NT2/D1 (cell line): ENCODE results near the gene RANBP10.

Experiments
- DNase-seq: peaks from one replicate; pipeline ENCODE4 v3.0.0-alpha.2; 2011; ENCODE audit warnings: low read depth, low spot score
- H3K27me3 ChIP-seq: 2 replicates; pipeline ENCODE4 v1.6.0; 2011; ENCODE audit warnings: mild to moderate bottlenecking; ENCODE audit not compliant: insufficient read length, insufficient read depth
- H3K36me3 ChIP-seq: 2 replicates; pipeline ENCODE4 v1.6.1; 2011; ENCODE audit warnings: mild to moderate bottlenecking, low read length, mixed read lengths; ENCODE audit not compliant: insufficient read depth, insufficient read length
- H3K4me1 ChIP-seq: 2 replicates; pipeline ENCODE4 v1.5.1; 2011; ENCODE audit not compliant: insufficient read depth, insufficient read length
- H3K4me3 ChIP-seq: 2 replicates; pipeline ENCODE4 v1.5.1; 2011; ENCODE audit warnings: low read depth; ENCODE audit not compliant: insufficient read length
- H3K9ac ChIP-seq: 2 replicates; pipeline ENCODE4 v1.6.0; 2011; ENCODE audit warnings: low read depth; ENCODE audit not compliant: insufficient read length
- H3K9me3 ChIP-seq: 2 replicates; pipeline ENCODE4 v1.5.1; 2011; ENCODE audit warnings: mild to moderate bottlenecking, low read length; ENCODE audit not compliant: insufficient read depth
- SUZ12 ChIP-seq: IDR thresholded peaks from 2 replicates; pipeline ENCODE4 v1.6.1; 2011; ENCODE audit not compliant: insufficient read length, insufficient read depth; ENCODE audit errors: extremely low read depth
- YY1 ChIP-seq: IDR thresholded peaks from 2 replicates; pipeline ENCODE4 v1.6.1; 2011; ENCODE audit not compliant: insufficient read length, insufficient read depth
- ZNF274 ChIP-seq: IDR thresholded peaks from 2 replicates; pipeline ENCODE4 v1.6.1; 2011; ENCODE audit warnings: mild to moderate bottlenecking, low read depth, low read length

The RANBP10 gene

DNA sequence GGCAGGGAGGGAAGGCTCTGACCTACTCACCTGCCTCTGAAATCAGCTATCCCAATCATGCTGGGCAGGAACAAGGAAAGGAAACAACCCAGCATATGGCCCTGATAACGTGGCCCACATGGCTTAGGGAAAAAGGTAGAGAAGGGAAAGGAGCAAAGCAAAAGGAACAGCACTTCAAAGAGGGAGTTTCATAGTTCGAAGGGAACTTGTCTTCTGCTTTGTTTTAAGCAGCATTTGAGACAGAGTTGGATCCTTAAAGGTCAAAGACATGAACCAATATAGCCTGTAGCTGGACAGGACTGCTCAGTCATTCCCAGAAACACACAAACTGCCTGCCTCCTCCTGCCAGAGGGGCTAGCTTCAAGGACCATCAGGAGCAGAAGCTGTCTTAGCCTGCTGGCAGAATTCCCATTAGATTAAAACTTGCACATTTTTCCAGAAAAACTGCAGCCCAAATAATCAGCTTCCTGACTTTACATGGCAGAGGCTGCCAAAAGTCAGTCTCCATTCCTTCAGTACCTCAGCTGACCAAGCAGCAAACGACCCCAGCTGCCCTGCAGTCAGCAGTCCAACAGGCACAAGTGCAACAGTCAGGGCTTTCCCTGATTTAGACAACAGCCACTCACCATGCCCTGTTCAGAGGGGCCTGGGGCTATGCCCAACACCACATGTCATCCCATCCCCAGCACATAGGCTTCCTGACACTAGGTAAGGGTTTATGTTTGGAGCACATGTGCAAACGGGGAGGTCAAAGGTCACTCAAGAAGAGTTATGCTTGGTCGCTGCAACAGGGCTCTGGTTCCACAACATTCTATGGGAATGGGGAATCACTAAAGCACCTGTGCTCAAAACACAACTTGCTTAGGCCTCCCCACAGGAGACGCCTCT lies 32.5 kb downstream of the RANBP10 start:
- Histone ChIP-seq H3K9me3 (no peaks in the 10 kb centered on the region), H3K36me3 (peaks cover 26% of the 10 kb centered on the region), H3K27me3 (no peaks in the 10 kb centered on the region), H3K4me3 (no peak overlapping the region), H3K4me1 (peaks cover 3% of the 10 kb centered on the region), H3K9ac (no peak overlapping the region)
- no peak for TF ChIP-seq SUZ12
- TF ChIP-seq ZNF274, result no peak
- no peak for TF ChIP-seq YY1
- DNase-seq, result no peak

DNA sequence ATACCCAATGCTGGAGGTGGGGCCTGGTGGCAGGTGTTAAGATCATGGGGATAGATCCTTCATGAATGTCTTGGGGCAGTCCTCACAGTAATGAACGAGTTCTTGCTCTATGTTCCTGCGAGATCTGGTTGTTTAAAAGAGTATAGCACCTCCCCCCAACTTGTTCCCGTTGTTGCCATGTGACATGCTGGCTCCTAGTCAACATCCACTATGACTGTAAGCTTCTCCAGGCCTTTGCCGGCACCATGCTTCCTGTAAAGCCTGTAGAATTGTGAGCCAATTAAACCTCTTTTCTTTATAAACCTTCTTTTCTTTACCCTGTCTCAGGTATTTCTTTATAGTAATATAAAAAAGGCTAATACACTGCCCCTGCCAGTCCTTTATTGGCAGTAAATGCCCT lies 33.3 kb downstream of the RANBP10 start:
- Histone ChIP-seq H3K27me3 (no peaks in the 10 kb centered on the region), H3K4me3 (no peak overlapping the region), H3K9ac (no peak overlapping the region), H3K9me3 (no peaks in the 10 kb centered on the region), H3K36me3 (peaks cover 26% of the 10 kb centered on the region), H3K4me1 (peaks cover 3% of the 10 kb centered on the region)
- no peak for TF ChIP-seq SUZ12
- TF ChIP-seq ZNF274, result no peak
- no peak for TF ChIP-seq YY1
- no peak for DNase-seq

DNA sequence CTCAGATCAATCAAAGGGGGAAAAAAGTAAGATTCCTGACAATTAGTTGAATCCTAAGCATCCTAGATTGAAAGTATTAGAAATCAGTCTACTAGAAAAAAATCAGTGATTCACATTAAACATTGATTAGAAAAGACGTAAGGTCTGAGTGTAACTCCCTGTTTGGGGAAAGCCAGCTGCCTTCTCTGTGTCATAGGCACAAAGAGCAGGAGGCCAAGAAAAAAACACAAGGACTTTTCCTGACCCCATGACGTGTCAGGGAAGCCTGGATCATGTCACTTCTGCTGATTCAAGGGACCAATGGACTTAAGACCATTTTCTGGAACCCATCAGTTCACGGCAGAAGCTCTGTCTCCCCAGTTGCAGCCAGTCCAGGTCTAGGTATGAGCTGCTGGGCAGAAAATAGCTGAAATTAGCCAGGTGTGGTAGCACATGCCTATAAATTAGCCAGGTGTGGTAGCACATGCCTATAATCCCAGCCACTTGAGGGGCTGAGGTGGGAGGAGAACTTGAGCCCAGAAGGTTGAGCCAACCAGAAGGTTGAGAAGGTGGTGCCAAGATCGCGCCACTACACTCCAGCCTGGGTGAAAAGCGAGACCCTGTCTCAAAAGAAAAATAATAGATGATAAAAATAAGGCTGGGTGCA lies 35.9 kb downstream of the RANBP10 start:
- TF ChIP-seq YY1 (no peak), ZNF274 (no peak), SUZ12 (no peak)
- DNase-seq, result no peak
- peaks cover 3% of the 10 kb centered on the region for H3K4me1 ChIP-seq
- no peak overlapping the region for H3K4me3 ChIP-seq
- peaks cover 29% of the 10 kb centered on the region for H3K36me3 ChIP-seq
- H3K9ac ChIP-seq, result no peak overlapping the region
- no peaks in the 10 kb centered on the region for H3K9me3 ChIP-seq
- H3K27me3 ChIP-seq, result no peaks in the 10 kb centered on the region

DNA sequence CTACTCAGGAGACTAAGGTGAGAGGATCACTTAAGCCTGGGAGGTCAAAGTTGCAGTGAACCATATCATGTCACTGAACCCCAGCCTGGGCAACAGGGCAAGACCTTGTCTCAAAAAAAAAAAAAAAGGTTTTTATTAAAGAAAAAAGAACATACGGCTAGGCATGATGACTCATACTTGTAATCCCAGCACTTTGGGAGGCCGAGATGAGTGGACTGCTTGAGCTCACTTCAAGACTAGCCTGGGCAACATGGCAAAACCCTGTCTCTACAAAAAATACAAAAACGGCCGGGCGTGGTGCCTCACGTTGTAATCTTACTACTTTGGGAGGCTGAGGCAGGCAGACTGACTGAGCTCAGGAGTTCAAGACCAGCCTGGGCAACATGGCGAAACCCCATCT lies 38.4 kb downstream of the RANBP10 start:
- H3K27me3 ChIP-seq, result no peaks in the 10 kb centered on the region
- TF ChIP-seq SUZ12 (no peak), YY1 (no peak), ZNF274 (no peak)
- no peak for DNase-seq
- peaks cover 29% of the 10 kb centered on the region for H3K36me3 ChIP-seq
- no peaks in the 10 kb centered on the region for H3K9me3 ChIP-seq
- H3K4me1 ChIP-seq, result no peaks in the 10 kb centered on the region
- H3K9ac ChIP-seq, result no peak overlapping the region
- H3K4me3 ChIP-seq, result no peak overlapping the region

GRCh38 chr16:67766291-67766690 lies 40.1 kb downstream of the RANBP10 start:
- H3K27me3 ChIP-seq, result no peaks in the 10 kb centered on the region
- no peaks in the 10 kb centered on the region for H3K4me1 ChIP-seq
- H3K4me3 ChIP-seq, result no peak overlapping the region
- DNase-seq, result no peak
- H3K9ac ChIP-seq, result no peak overlapping the region
- no peaks in the 10 kb centered on the region for H3K9me3 ChIP-seq
- peaks cover 26% of the 10 kb centered on the region for H3K36me3 ChIP-seq
- no peak for TF ChIP-seq SUZ12
- TF ChIP-seq ZNF274, result no peak
- TF ChIP-seq YY1, result no peak

- Histone ChIP-seq H3K36me3 (peaks cover 32% of the 10 kb centered on the region), H3K9ac (no peak overlapping the region), H3K4me1 (no peaks in the 10 kb centered on the region), H3K27me3 (no peaks in the 10 kb centered on the region), H3K9me3 (no peaks in the 10 kb centered on the region), H3K4me3 (no peak overlapping the region)
- TF ChIP-seq ZNF274 (no peak), YY1 (no peak), SUZ12 (no peak)
- no peak for DNase-seq
Measured at GRCh38 chr16:67764158-67764667, 42.1 kb downstream of the RANBP10 start.

DNA sequence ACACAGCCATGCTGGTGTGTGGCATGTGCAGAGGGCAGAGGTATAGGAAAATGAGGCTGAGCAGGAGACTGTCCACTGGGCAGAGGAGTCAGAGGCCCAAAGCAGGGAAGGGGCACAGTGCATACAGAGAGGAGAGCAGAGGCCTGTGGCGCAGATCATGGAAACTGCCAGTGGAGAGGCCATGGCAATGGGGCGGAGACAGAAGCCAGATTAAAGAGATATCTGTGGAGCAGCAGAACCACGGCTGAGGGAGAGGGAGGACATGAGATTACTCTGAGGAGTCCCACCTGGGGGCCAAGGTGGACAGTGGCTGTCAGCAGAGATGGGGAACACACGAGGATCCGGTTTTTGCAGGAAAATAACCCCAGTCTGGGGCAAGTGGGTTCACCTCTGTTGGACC lies 43.3 kb downstream of the RANBP10 start:
- no peaks in the 10 kb centered on the region for H3K27me3 ChIP-seq
- no peaks in the 10 kb centered on the region for H3K9me3 ChIP-seq
- H3K9ac ChIP-seq, result no peak overlapping the region
- H3K4me1 ChIP-seq, result no peaks in the 10 kb centered on the region
- H3K36me3 ChIP-seq, result peaks cover 35% of the 10 kb centered on the region
- no peak for DNase-seq
- no peak overlapping the region for H3K4me3 ChIP-seq
- TF ChIP-seq ZNF274 (no peak), YY1 (no peak), SUZ12 (no peak)
